GM20000 (cell line): ENCODE measurements around the gene EXOC6B.

Experiments
- DNase-seq: peaks from one replicate; pipeline ENCODE4 v3.0.0; 2012; ENCODE audit warnings: low spot score
- TF ChIP-seq, protein P1 (sequence below): IDR thresholded peaks from 2 replicates; pipeline ENCODE4 v1.5.1; 2012; ENCODE audit warnings: mild to moderate bottlenecking, control low read depth; ENCODE audit errors: extremely low read depth, missing control alignments

Gene EXOC6B

DNA sequence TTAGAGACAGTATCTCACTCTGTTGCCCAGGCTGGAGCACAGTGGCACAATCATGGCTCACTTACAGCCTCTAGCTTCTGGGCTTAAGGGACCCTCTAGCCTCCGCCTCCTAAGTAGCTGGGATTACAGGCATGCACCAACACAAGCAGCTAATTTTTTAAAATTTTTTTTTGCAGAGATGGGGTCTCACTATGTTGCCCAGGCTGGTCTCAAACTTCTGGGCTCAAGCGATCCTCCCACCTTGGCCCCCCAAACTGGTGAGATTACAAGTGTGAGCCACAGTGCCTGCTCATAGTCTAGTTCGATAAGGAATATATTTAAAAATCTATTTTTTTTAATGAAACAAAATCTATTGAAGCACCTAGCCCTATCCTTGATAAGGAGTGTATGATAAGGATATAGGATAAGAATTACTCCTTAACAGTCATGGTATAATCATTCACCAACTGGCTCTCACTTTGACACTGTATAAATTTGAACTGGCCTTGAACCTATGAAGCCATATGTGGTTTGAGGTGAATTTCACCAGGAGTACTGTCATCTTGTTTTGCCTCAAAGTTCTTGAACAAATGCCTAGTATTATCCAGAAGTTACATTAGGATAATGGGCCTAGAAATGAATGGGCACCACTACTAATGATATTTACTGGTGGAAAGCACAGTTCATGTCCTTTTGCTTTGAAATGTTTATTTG, 71.1 kb downstream of the EXOC6B start:
- no peak for DNase-seq
- TF ChIP-seq, protein P1, sequence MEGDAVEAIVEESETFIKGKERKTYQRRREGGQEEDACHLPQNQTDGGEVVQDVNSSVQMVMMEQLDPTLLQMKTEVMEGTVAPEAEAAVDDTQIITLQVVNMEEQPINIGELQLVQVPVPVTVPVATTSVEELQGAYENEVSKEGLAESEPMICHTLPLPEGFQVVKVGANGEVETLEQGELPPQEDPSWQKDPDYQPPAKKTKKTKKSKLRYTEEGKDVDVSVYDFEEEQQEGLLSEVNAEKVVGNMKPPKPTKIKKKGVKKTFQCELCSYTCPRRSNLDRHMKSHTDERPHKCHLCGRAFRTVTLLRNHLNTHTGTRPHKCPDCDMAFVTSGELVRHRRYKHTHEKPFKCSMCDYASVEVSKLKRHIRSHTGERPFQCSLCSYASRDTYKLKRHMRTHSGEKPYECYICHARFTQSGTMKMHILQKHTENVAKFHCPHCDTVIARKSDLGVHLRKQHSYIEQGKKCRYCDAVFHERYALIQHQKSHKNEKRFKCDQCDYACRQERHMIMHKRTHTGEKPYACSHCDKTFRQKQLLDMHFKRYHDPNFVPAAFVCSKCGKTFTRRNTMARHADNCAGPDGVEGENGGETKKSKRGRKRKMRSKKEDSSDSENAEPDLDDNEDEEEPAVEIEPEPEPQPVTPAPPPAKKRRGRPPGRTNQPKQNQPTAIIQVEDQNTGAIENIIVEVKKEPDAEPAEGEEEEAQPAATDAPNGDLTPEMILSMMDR, result no peak

DNA sequence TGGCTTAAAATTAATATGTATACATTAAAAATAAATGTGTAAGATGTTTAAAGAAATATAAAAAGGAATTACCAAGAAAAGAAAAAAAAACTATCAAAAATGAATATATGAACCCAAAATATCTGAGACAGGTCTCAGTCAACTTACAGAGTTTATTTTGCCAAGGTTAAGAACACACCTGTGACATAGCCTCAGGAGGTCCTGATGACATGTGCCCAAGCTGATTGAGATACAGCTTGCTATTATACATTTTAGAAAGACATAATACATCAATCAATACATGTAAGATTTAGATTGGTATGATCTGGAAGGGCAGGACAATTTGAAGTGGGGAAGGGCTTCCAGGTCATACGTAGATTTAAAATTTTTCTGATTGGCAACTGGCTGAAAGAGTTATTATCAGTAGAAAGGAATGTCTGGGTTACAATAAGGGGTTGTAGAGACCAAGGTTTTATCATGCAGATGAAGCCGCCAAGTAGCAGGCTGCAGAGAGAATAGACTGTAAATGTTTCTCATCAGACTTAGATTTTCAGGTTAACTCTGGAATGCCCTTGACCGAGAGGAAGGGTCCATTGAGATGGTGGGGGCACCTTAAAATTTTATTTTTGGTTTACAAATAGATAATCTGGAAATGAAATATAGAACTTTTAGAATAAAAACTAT, 74.7 kb downstream of the EXOC6B start:
- no peak for DNase-seq
- TF ChIP-seq, protein P1, result no peak

DNA sequence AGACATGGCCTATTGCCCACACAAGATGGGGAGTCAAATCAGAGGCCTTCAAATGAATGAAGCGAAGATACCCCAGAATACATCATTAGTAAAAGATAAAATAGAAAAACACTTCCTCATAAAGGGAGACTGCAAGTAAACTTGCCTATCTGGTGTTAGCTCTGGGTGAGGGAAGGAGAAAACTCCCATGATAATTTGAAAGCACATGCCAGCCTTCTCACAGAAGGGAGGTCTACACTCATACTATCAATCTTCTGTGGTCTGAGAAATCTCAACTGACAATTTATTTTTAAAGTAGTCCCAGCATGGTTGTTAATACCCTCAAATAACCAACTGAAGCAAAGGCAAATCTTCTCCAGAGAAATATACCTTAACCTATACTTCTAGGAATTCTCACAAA, 75.4 kb downstream of the EXOC6B start:
- TF ChIP-seq, protein P1, result no peak
- no peak for DNase-seq

DNA sequence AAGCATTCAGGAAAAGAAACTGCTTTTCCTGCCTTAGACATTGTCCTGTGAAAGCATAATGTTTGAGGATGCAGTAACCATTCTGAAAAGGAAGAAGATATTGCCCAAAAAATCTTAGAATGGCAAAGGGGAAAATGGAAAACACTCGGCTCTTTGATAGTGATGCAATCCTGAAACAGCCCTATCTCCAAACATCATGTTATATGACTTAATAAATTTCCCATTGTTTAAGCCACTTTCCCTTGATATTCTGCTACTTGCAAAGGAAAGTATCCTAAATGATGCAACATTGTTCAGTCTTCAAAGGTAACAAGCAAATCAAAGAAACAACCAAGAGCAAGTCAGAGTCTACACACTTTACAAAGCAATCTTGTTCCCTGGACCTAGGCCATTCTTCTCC, 78.5 kb downstream of the EXOC6B start:
- DNase-seq, result no peak
- TF ChIP-seq, protein P1, result no peak

DNA sequence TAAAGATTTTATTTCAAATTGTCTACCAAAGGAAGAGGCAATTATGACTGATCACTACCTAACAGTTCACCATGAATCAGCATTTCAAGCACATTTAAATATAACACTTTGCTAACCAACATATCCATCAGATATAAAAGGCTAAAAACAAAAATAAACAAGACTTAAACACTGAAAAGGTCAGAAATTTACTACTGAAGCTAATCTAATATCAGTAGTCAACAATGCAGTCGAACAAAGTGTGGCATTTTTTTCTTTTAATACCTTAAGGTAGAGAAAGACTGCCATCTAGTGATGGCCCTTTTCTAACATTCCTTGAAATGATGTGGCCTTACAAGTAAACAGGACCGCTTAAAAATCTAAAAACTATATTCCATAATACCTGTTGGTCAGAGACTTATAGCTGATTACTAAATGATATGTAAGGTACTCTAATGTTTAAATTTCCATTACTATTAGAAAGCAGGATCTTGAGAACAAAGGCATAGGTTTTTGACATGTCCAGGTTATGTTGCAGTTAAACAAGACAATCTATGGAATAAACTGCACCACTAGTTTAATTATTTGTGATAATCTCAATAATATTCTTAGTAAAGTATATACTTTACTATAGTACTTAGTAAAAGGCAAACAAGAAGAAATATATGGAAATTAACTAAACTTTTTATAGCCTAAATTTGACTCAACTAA, 80.0 kb downstream of the EXOC6B start:
- TF ChIP-seq, protein P1, result no peak
- DNase-seq, result peak; percentile 31

DNA sequence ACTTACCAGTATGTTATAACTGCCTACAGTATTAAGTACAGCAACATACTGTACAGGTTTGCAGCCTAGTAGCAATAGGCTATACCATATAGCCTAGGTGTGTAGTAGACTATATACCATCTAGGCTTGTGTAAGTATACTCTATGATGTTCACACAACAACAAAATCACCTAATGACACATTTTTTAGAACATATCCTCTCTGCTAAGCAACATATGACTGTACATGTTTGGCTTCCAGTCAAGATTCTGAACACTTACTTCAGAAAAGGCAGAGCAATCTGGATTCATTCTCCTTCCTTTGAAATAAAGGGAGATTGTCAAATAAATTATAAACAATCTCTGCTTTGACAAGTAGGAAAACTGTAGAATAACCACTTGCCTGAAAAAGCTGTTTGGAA, 81.8 kb downstream of the EXOC6B start:
- no peak for DNase-seq
- TF ChIP-seq, protein P1, result no peak

DNA sequence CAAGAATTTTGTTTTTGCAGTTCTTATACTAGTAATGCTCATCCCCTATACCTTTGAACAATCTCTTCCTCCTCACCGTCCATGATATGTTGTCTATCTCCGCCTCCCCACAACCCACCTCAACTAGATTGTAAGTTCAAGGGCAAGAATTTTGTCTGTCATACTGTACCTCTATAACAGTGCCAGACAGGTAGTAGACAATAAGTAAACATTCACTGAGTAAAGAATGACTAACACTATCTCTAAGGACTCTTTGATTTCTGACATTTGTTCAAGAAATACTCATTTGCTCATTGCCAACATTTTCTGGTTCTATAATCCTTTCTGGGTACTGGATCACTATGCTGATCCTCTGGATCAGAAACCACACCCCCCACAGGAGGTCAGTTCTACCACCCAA, 82.4 kb downstream of the EXOC6B start:
- TF ChIP-seq, protein P1, result no peak
- no peak for DNase-seq
